ENCODE data around the gene PLA2G4B.

PLA2G4B gene

GRCh38 chr15:41854443-41854842 lies 15.8 kb downstream of the PLA2G4B start:
- TF ChIP-seq TAF1 (IDR thresholded peaks at IDR 0.05; ENCODE audit: borderline replicate concordance, low read depth, low read length) (no peak), POLR2AphosphoS5 (IDR thresholded peaks at IDR 0.05; ENCODE audit: low read depth, low read length) (no peak), POLR2A (IDR thresholded peaks at IDR 0.05; ENCODE audit: low read depth, low read length) (no peak)
- FAIRE-seq (no peak), DNase-seq (ENCODE audit: insufficient read length) (no peak)

- TF ChIP-seq POLR2AphosphoS5 (IDR thresholded peaks at IDR 0.05; ENCODE audit: low read depth, low read length) (no peak), TAF1 (IDR thresholded peaks at IDR 0.05; ENCODE audit: borderline replicate concordance, low read depth, low read length) (no peak), POLR2A (IDR thresholded peaks at IDR 0.05; ENCODE audit: low read depth, low read length) (no peak)
- FAIRE-seq: no peak
- DNase-seq (ENCODE audit: insufficient read length): no peak
Measured at GRCh38 chr15:41855261-41855961, 16.8 kb downstream of the PLA2G4B start.

GRCh38 chr15:41856262-41856661 lies 17.6 kb downstream of the PLA2G4B start:
- DNase-seq (ENCODE audit: insufficient read length) (no peak), FAIRE-seq (no peak)
- TF ChIP-seq TAF1 (IDR thresholded peaks at IDR 0.05; ENCODE audit: borderline replicate concordance, low read depth, low read length) (no peak), POLR2AphosphoS5 (IDR thresholded peaks at IDR 0.05; ENCODE audit: low read depth, low read length) (no peak), POLR2A (IDR thresholded peaks at IDR 0.05; ENCODE audit: low read depth, low read length) (no peak)

GRCh38 chr15:41856716-41857115 lies 18.1 kb downstream of the PLA2G4B start:
- no peak for FAIRE-seq
- DNase-seq (ENCODE audit: insufficient read length): no peak
- TF ChIP-seq POLR2A (IDR thresholded peaks at IDR 0.05; ENCODE audit: low read depth, low read length): no peak
- no peak for TF ChIP-seq TAF1 (IDR thresholded peaks at IDR 0.05; ENCODE audit: borderline replicate concordance, low read depth, low read length)
- no peak for TF ChIP-seq POLR2AphosphoS5 (IDR thresholded peaks at IDR 0.05; ENCODE audit: low read depth, low read length)

- FAIRE-seq (no peak), DNase-seq (ENCODE audit: insufficient read length) (no peak)
- TF ChIP-seq POLR2A (IDR thresholded peaks at IDR 0.05; ENCODE audit: low read depth, low read length): no peak
- TF ChIP-seq TAF1 (IDR thresholded peaks at IDR 0.05; ENCODE audit: borderline replicate concordance, low read depth, low read length): no peak
- no peak for TF ChIP-seq POLR2AphosphoS5 (IDR thresholded peaks at IDR 0.05; ENCODE audit: low read depth, low read length)
Measured at GRCh38 chr15:41857316-41857715, 18.7 kb downstream of the PLA2G4B start.

GRCh38 chr15:41858756-41859155 lies 20.1 kb downstream of the PLA2G4B start:
- no peak for TF ChIP-seq TAF1 (IDR thresholded peaks at IDR 0.05; ENCODE audit: borderline replicate concordance, low read depth, low read length)
- no peak for TF ChIP-seq POLR2AphosphoS5 (IDR thresholded peaks at IDR 0.05; ENCODE audit: low read depth, low read length)
- TF ChIP-seq POLR2A (IDR thresholded peaks at IDR 0.05; ENCODE audit: low read depth, low read length): no peak
- no peak for DNase-seq (ENCODE audit: insufficient read length)
- no peak for FAIRE-seq

GRCh38 chr15:41860049-41860828 lies 21.6 kb downstream of the PLA2G4B start:
- FAIRE-seq: no peak
- no peak for DNase-seq (ENCODE audit: insufficient read length)
- TF ChIP-seq POLR2A (IDR thresholded peaks at IDR 0.05; ENCODE audit: low read depth, low read length) (no peak), POLR2AphosphoS5 (IDR thresholded peaks at IDR 0.05; ENCODE audit: low read depth, low read length) (no peak), TAF1 (IDR thresholded peaks at IDR 0.05; ENCODE audit: borderline replicate concordance, low read depth, low read length) (no peak)

GRCh38 chr15:41861736-41862356 lies 23.2 kb downstream of the PLA2G4B start:
- FAIRE-seq (no peak), DNase-seq (ENCODE audit: insufficient read length) (no peak)
- no peak for TF ChIP-seq POLR2A (IDR thresholded peaks at IDR 0.05; ENCODE audit: low read depth, low read length)
- no peak for TF ChIP-seq POLR2AphosphoS5 (IDR thresholded peaks at IDR 0.05; ENCODE audit: low read depth, low read length)
- no peak for TF ChIP-seq TAF1 (IDR thresholded peaks at IDR 0.05; ENCODE audit: borderline replicate concordance, low read depth, low read length)

- no peak for FAIRE-seq
- DNase-seq (ENCODE audit: insufficient read length): no peak
- TF ChIP-seq POLR2AphosphoS5 (IDR thresholded peaks at IDR 0.05; ENCODE audit: low read depth, low read length) (no peak), POLR2A (IDR thresholded peaks at IDR 0.05; ENCODE audit: low read depth, low read length) (no peak), TAF1 (IDR thresholded peaks at IDR 0.05; ENCODE audit: borderline replicate concordance, low read depth, low read length) (no peak)
Measured at GRCh38 chr15:41862515-41863116, 24.0 kb downstream of the PLA2G4B start.

GRCh38 chr15:41865490-41866055 lies 26.9 kb downstream of the PLA2G4B start:
- no peak for DNase-seq (ENCODE audit: insufficient read length)
- TF ChIP-seq TAF1 (IDR thresholded peaks at IDR 0.05; ENCODE audit: borderline replicate concordance, low read depth, low read length) (no peak), POLR2A (IDR thresholded peaks at IDR 0.05; ENCODE audit: low read depth, low read length) (no peak), POLR2AphosphoS5 (IDR thresholded peaks at IDR 0.05; ENCODE audit: low read depth, low read length) (no peak)
- no peak for FAIRE-seq

GRCh38 chr15:41866263-41866703 lies 27.6 kb downstream of the PLA2G4B start:
- DNase-seq (ENCODE audit: insufficient read length): no peak
- FAIRE-seq: no peak
- no peak for TF ChIP-seq TAF1 (IDR thresholded peaks at IDR 0.05; ENCODE audit: borderline replicate concordance, low read depth, low read length)
- no peak for TF ChIP-seq POLR2A (IDR thresholded peaks at IDR 0.05; ENCODE audit: low read depth, low read length)
- no peak for TF ChIP-seq POLR2AphosphoS5 (IDR thresholded peaks at IDR 0.05; ENCODE audit: low read depth, low read length)

All from GM12892 (cell line).